Neuron (in vitro differentiated cells): ENCODE data around the gene DNAJC4.

Source experiments
- H2AFZ ChIP-seq: one replicate; pipeline ENCODE4 v1.6.1; 2013; ENCODE audit warnings: low read depth, mild to moderate bottlenecking, inconsistent platforms, low read length, moderate library complexity
- H3K27me3 ChIP-seq: one replicate; pipeline ENCODE4 v1.6.1; 2013; ENCODE audit warnings: low read length; ENCODE audit not compliant: insufficient read depth
- H3K36me3 ChIP-seq: one replicate; pipeline ENCODE4 v1.6.1; 2013; ENCODE audit warnings: low read length; ENCODE audit not compliant: insufficient read depth
- H3K4me1 ChIP-seq: one replicate; pipeline ENCODE4 v1.6.1; 2013; ENCODE audit warnings: low read length; ENCODE audit not compliant: insufficient read depth
- H3K4me3 ChIP-seq: 2 replicates; pipeline ENCODE4 v1.5.1; 2013; ENCODE audit warnings: mild to moderate bottlenecking, low read length, moderate library complexity
- H3K9me3 ChIP-seq: one replicate; pipeline ENCODE4 v1.6.1; 2013; ENCODE audit warnings: low read length

The DNAJC4 gene

GRCh38 chr11:64229090-64229743 lies 1.1 kb upstream of the DNAJC4 start:
- Histone ChIP-seq H3K9me3 (no peaks in the 10 kb centered on the region), H3K27me3 (no peaks in the 10 kb centered on the region), H2AFZ (peak overlapping the region; percentile 58), H3K4me3 (peak overlapping the region; percentile 70), H3K4me1 (peaks cover 37% of the 10 kb centered on the region), H3K36me3 (peaks cover 5% of the 10 kb centered on the region)

DNA sequence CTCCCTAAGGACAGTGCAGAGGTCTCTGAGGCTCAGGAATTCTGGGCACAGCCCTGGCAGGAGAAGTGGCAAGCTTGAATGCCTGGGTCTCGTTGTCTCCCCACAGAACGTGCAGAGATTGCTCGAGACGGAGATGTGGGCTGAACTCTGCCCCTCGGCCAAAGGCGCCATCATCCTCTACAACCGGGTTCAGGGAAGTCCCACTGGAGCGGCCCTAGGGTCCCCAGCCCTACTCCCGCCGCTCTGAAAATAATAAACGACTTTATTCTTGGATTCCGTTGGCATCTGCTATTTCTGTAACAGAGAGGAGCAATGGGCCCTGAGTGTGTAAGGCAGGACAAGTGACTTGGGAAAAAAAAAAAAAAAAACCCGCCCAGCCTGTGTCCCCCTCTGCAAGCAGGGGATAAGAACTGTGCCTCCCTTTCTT lies 591 bp upstream of the DNAJC4 start:
- H3K9me3 ChIP-seq = no peaks in the 10 kb centered on the region
- H3K27me3 ChIP-seq = no peaks in the 10 kb centered on the region
- H3K4me1 ChIP-seq = peaks cover 36% of the 10 kb centered on the region

DNA sequence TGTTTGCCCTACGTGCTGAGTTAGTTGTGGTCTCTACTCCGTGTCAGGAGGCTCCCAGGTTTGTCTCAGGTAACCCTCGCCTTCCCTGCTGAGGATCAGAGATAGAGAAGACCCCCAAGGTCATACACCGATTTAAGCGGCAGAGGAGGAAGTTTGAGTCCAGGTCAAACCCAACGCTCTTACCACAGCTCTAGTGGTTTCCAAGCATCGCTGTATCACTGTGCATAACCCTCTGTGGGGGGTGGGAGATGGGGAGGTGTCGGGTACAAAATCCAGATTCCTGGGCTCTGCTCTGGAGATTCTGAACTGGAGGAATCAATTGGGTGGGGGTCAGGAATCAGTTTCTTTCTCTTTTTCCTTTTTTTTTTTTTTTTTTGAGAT lies 627 bp downstream of the DNAJC4 start:
- peak overlapping the region; percentile 58 for H2AFZ ChIP-seq
- H3K36me3 ChIP-seq = no peaks in the 10 kb centered on the region
- H3K27me3 ChIP-seq = no peaks in the 10 kb centered on the region
- H3K4me3 ChIP-seq = peak overlapping the region; percentile 70
- peaks cover 28% of the 10 kb centered on the region for H3K4me1 ChIP-seq
- no peaks in the 10 kb centered on the region for H3K9me3 ChIP-seq

More for the DNA sequence above, 591 bp upstream of the DNAJC4 start:
- peak overlapping the region; percentile 58 for H2AFZ ChIP-seq
- H3K4me3 ChIP-seq = peak overlapping the region; percentile 70
- no peaks in the 10 kb centered on the region for H3K36me3 ChIP-seq

- H3K9me3 ChIP-seq = no peaks in the 10 kb centered on the region
- H3K27me3 ChIP-seq = no peaks in the 10 kb centered on the region
- peaks cover 27% of the 10 kb centered on the region for H3K4me1 ChIP-seq
- no peak overlapping the region for H3K4me3 ChIP-seq
- no peaks in the 10 kb centered on the region for H3K36me3 ChIP-seq
- no peak overlapping the region for H2AFZ ChIP-seq
Observed at GRCh38 chr11:64231546-64231945, 1.2 kb downstream of the DNAJC4 start.

GRCh38 chr11:64232182-64232966 lies 2.0 kb downstream of the DNAJC4 start:
- no peaks in the 10 kb centered on the region for H3K27me3 ChIP-seq
- H3K4me3 ChIP-seq = no peak overlapping the region
- no peaks in the 10 kb centered on the region for H3K9me3 ChIP-seq
- no peaks in the 10 kb centered on the region for H3K36me3 ChIP-seq
- H3K4me1 ChIP-seq = peaks cover 19% of the 10 kb centered on the region
- H2AFZ ChIP-seq = no peak overlapping the region

- Histone ChIP-seq H3K4me1 (peaks cover 16% of the 10 kb centered on the region), H3K9me3 (no peaks in the 10 kb centered on the region), H2AFZ (no peak overlapping the region), H3K36me3 (no peaks in the 10 kb centered on the region), H3K4me3 (no peak overlapping the region), H3K27me3 (no peaks in the 10 kb centered on the region)
Observed at GRCh38 chr11:64232967-64233315, 2.6 kb downstream of the DNAJC4 start.

GRCh38 chr11:64233913-64234586 lies 3.7 kb downstream of the DNAJC4 start, which contains the start of gene VEGFB:
VEGFB (plus strand) TSS chr11:64234584; CDS start chr11:64234834, 250 bp downstream.
- H3K4me3 ChIP-seq = no peak within 1 kb of the TSS
- H3K4me1 ChIP-seq = peaks cover 15% of the 10 kb centered on the region
- H3K27me3 ChIP-seq = no peaks in the 10 kb centered on the region
- H3K36me3 ChIP-seq = no peaks in the 10 kb centered on the region
- H3K9me3 ChIP-seq = no peaks in the 10 kb centered on the region
- H2AFZ ChIP-seq = no peak within 1 kb of the TSS

- no peaks in the 10 kb centered on the region for H3K36me3 ChIP-seq
- H3K4me1 ChIP-seq = peaks cover 8% of the 10 kb centered on the region
- no peaks in the 10 kb centered on the region for H3K27me3 ChIP-seq
- no peak overlapping the region for H3K4me3 ChIP-seq
- H3K9me3 ChIP-seq = no peaks in the 10 kb centered on the region
- H2AFZ ChIP-seq = no peak overlapping the region
Observed at GRCh38 chr11:64234647-64235379, 4.5 kb downstream of the DNAJC4 start.

GRCh38 chr11:64235437-64236161 lies 5.3 kb downstream of the DNAJC4 start:
- H3K4me3 ChIP-seq = no peak overlapping the region
- H3K36me3 ChIP-seq = no peaks in the 10 kb centered on the region
- no peaks in the 10 kb centered on the region for H3K27me3 ChIP-seq

GRCh38 chr11:64237484-64237951 lies 7.2 kb downstream of the DNAJC4 start:
- peaks cover 13% of the 10 kb centered on the region for H3K4me1 ChIP-seq
- no peak overlapping the region for H3K4me3 ChIP-seq
- H3K36me3 ChIP-seq = no peaks in the 10 kb centered on the region
- no peaks in the 10 kb centered on the region for H3K27me3 ChIP-seq
- no peaks in the 10 kb centered on the region for H3K9me3 ChIP-seq
- H2AFZ ChIP-seq = no peak overlapping the region

More at GRCh38 chr11:64235437-64236161, 5.3 kb downstream of the DNAJC4 start:
- H2AFZ ChIP-seq = no peak overlapping the region
- H3K4me1 ChIP-seq = peaks cover 14% of the 10 kb centered on the region
- H3K9me3 ChIP-seq = no peaks in the 10 kb centered on the region

GRCh38 chr11:64238076-64238475 lies 7.7 kb downstream of the DNAJC4 start:
- Histone ChIP-seq H3K36me3 (peaks cover 2% of the 10 kb centered on the region), H2AFZ (no peak overlapping the region), H3K4me1 (peaks cover 15% of the 10 kb centered on the region)

DNA sequence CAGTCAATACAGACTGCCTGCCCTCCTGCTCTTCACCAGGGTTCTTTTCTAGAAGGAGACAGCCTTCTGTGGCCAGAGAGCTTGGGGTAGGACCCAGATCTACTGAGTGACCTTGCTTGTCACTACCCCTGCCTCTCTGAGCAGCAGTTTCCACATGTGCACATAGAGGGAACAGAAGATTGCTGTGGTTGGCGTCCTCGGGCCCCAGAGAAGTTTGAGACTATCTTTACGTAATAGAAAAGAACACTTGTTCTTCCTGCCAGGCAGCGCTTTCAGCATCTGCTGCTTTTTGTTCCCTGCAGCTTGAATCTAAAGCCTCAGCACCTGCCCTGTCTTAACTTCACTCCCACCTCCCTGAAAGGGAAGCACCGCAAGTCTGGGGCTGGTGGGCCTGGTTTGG lies 8.7 kb downstream of the DNAJC4 start:
- H3K4me1 ChIP-seq = peaks cover 17% of the 10 kb centered on the region
- no peak overlapping the region for H2AFZ ChIP-seq
- peaks cover 11% of the 10 kb centered on the region for H3K36me3 ChIP-seq
- H3K9me3 ChIP-seq = no peaks in the 10 kb centered on the region
- no peaks in the 10 kb centered on the region for H3K27me3 ChIP-seq
- H3K4me3 ChIP-seq = no peak overlapping the region

More at GRCh38 chr11:64238076-64238475, 7.7 kb downstream of the DNAJC4 start:
- no peak overlapping the region for H3K4me3 ChIP-seq
- no peaks in the 10 kb centered on the region for H3K9me3 ChIP-seq
- no peaks in the 10 kb centered on the region for H3K27me3 ChIP-seq
